Brain microvascular endothelial cell (primary cell): Measurements from ENCODE around the gene CNN2.

Experiments used
- DNase-seq: peaks from one replicate; pipeline ENCODE4 v3.0.0-alpha.2; 2020
- H3K27ac ChIP-seq: fragments of 250-450 bp; sonication (Bioruptor Pico); 2 replicates; pipeline ENCODE4 v1.5.1; 2020; ENCODE audit warnings: mild to moderate bottlenecking, moderate library complexity
- H3K27me3 ChIP-seq: fragments of 250-450 bp; sonication (Bioruptor Pico); replicated peaks from 2 replicates; pipeline ENCODE4 v1.5.1; 2020; ENCODE audit warnings: mild to moderate bottlenecking
- H3K36me3 ChIP-seq: fragments of 250-450 bp; sonication (Bioruptor Pico); replicated peaks from 2 replicates; pipeline ENCODE4 v1.5.1; 2020; ENCODE audit warnings: mild to moderate bottlenecking
- H3K4me3 ChIP-seq: 2 replicates; pipeline ENCODE4 v1.5.1; 2011; ENCODE audit warnings: low read depth, mild to moderate bottlenecking, control low read depth, low read length, moderate library complexity
- in situ Hi-C: cut with HindIII; loops from 2 replicates; pipeline ENCODE4 v1.10.0; 2017; ENCODE audit warnings: low sequenced_read_pairs, low pct_ligation_motif_present
- TF ChIP-seq, protein P1 (sequence below): IDR thresholded peaks from 2 replicates; pipeline ENCODE4 v1.5.1; 2011; ENCODE audit warnings: low read depth, mild to moderate bottlenecking, moderate library complexity, low read length, control low read depth, inconsistent platforms; ENCODE audit errors: missing control alignments

The CNN2 gene

DNA sequence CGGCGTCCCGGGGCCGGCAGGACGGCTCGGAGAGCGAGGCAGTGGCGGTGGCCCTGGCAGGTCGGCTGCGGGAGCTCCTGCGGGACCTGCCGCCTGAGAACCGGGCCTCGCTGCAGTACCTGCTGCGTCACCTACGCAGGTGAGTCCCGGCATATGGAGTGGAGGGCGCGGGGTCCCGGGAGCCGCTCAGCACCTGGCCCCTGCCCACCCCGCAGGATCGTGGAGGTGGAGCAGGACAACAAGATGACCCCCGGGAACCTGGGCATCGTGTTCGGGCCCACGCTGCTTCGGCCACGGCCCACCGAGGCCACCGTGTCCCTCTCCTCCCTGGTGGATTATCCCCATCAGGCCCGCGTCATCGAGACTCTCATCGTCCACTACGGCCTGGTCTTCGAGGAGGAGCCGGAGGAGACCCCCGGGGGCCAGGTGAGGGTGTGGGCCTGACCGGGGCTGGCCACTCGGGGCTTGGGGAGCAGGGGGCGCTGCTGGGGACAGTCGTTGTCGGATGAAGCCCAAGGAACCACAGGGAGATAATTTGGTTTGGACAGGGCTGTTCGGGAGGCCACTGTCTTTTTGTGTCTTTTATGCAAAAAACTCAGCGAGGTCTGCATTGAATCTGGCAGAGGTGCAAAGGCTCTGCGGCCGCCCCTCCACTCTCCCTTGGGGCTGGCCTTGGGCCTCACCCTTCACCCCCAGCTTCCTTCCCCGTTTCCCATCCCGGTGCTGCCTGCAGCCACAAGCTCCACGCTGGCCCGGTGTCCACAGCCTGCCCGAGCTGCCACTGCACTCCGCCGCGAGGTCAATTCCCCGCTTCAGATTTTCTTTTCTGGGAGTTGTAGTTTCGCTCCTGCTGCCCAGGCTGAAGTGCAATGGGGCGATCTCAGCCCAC lies 56.8 kb downstream of the CNN2 start:
- no peak overlapping the region for H3K4me3 ChIP-seq
- DNase-seq, result no peak
- in situ Hi-C loops, result no loop called here
- H3K27ac ChIP-seq, result no peak overlapping the region
- peaks cover 4% of the 10 kb centered on the region for H3K36me3 ChIP-seq
- TF ChIP-seq, protein P1, sequence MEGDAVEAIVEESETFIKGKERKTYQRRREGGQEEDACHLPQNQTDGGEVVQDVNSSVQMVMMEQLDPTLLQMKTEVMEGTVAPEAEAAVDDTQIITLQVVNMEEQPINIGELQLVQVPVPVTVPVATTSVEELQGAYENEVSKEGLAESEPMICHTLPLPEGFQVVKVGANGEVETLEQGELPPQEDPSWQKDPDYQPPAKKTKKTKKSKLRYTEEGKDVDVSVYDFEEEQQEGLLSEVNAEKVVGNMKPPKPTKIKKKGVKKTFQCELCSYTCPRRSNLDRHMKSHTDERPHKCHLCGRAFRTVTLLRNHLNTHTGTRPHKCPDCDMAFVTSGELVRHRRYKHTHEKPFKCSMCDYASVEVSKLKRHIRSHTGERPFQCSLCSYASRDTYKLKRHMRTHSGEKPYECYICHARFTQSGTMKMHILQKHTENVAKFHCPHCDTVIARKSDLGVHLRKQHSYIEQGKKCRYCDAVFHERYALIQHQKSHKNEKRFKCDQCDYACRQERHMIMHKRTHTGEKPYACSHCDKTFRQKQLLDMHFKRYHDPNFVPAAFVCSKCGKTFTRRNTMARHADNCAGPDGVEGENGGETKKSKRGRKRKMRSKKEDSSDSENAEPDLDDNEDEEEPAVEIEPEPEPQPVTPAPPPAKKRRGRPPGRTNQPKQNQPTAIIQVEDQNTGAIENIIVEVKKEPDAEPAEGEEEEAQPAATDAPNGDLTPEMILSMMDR, result no peak
- H3K27me3 ChIP-seq, result no peaks in the 10 kb centered on the region

DNA sequence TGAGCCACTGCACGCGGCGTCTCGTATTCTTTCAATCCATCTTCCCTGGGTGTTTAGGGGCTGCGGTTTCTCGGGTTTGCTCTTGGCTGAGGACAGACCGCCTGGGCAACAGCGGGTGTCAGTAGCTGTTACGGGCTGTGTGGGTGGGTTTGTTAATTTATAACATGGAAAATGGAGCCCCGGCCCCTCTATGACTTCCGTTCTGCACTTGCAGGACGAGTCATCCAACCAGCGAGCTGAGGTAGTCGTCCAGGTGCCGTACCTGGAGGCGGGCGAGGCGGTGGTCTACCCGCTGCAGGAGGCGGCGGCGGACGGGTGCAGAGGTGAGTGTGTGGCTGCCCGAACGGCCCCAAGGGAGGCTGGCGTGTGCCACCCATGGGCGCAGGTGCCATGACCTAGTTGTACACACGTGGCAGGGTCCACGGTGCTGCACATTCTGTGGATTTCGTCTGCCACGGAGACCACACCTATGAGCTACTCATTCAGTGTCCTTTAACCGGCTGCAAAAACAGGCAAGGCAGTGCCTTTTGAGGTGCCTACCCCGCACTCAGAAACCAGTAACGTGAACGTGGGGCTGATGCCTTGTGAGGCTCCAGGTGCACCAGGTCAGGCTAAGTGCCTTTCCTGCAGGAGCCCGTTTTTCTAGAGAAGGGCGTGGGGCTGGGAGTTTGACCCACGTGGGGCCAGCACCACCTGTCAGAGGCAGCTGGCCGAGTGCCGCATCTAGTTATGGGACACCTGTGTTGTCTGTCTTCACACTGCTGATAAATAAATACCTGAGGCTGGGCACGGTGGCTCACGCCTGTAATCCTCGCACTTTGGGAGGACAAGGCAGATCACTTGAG lies 57.8 kb downstream of the CNN2 start:
- no peak for DNase-seq
- Histone ChIP-seq H3K4me3 (no peak overlapping the region), H3K27ac (no peak overlapping the region), H3K27me3 (no peaks in the 10 kb centered on the region), H3K36me3 (peaks cover 13% of the 10 kb centered on the region)
- TF ChIP-seq, protein P1, result no peak
- in situ Hi-C loops, result no loop called here

DNA sequence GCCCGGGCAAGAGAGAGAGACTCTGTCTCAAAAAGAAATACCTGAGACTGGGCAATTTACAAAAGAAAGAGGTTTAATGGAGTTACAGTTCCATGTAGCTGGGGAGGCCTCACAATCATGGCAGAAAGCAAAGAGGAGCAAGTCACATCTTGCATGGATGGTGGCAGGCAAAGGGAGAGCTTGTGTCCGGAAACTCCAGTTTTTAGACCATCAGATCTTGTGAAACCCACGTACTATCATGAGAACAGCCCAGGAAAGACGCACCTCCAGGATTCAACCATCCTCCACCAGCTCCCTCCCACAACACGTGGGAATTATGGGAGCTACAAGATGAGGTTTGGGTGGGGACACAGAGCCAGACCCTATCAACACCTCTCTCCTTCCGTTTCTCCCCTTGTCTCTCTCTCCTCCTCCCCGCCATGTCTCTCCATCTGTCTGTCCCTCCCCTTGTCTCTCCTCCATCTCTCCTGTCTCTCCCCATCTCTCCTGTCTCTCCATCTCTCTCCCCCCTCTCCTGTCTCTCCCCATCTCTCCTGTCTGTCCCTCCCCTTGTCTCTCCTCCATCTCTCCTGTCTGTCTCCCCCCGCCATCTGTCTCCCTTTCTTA lies 58.7 kb downstream of the CNN2 start:
- Histone ChIP-seq H3K27me3 (no peaks in the 10 kb centered on the region), H3K36me3 (peaks cover 18% of the 10 kb centered on the region), H3K4me3 (no peak overlapping the region), H3K27ac (no peak overlapping the region)
- DNase-seq, result no peak
- TF ChIP-seq, protein P1, result no peak
- in situ Hi-C loops, result no loop called here

DNA sequence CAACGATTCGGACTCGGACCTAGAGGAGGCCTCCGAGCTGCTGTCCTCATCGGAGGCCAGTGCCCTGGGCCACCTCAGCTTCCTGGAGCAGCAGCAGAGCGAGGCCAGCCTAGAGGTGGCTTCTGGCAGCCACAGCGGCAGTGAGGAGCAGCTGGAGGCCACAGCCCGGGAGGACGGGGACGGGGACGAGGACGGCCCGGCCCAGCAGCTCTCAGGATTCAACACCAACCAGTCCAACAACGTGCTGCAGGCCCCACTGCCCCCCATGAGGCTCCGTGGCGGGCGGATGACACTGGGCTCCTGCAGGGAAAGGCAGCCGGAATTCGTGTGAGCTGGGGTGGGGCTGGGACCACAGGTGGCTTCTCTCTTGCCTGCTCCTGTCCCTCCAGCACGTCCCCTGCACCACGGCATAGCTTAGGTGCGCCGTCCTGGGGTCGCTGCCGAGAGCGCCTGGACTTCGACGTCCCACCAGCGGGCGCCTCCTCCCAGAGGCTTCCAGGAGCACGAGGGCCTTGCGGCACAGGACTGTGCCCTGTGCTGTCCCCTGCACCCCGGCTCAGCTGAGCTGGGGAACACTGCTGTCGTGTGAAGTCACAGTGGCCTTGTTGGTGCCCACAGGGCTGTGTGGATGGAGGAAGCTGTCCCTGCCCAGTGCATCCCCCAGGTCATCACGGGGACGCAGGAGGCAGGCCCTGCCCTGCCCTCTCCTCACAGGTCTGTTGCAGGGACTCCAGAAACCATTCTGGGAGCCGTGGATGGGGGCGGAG lies 59.5 kb downstream of the CNN2 start:
- TF ChIP-seq, protein P1, result no peak
- no peaks in the 10 kb centered on the region for H3K27me3 ChIP-seq
- no peak for DNase-seq
- in situ Hi-C loops, result no loop called here
- H3K4me3 ChIP-seq, result no peak overlapping the region
- H3K27ac ChIP-seq, result no peak overlapping the region
- peaks cover 22% of the 10 kb centered on the region for H3K36me3 ChIP-seq

DNA sequence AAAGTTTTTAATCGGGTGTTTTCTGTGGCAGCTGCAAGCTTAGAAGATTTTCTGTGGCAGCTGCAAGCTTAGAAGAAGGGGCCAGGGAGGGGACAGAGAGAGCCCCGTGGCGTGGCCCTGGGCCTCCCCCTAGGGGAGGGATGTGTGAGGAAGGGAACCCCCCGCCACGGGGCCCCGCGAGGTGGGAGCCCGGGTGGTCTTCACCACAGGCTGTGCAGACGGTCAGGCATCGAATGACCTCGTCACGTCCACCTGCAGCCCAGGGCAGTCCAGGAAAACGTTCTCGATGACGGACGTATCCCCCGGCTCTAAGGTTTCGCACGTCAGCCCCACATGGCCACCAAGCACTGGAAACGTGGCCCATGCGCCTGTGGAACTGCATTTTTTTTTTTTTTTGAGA lies 60.2 kb downstream of the CNN2 start:
- in situ Hi-C loops, result no loop called here
- no peak for DNase-seq
- no peak overlapping the region for H3K4me3 ChIP-seq
- no peak overlapping the region for H3K27ac ChIP-seq
- TF ChIP-seq, protein P1, result no peak
- peaks cover 28% of the 10 kb centered on the region for H3K36me3 ChIP-seq
- H3K27me3 ChIP-seq, result no peaks in the 10 kb centered on the region
